GM23338 (cell line): ENCODE measurements around the gene LRP1B. TPM values are rescaled to one million over a fixed set of nuclear protein-coding genes. Genes with fewer than 3 reads are reported as not detected.

ENCODE experiments used
- ATAC-seq: fragments of 200-7000 bp; cut with Tn5 transposase; 3 replicates; pipeline ENCODE4 v1.9.1; 2020
- DNase-seq: peaks from one replicate; pipeline ENCODE4 v3.0.0-alpha.2; 2015; ENCODE audit warnings: low spot score
- H2AFZ ChIP-seq: fragments of 200-600 bp; sonication (generic); 2 replicates; pipeline ENCODE4 v1.8.0; 2016; ENCODE audit warnings: antibody characterized with exemption, mild to moderate bottlenecking, moderate library complexity
- H3F3A ChIP-seq: fragments of 200-600 bp; sonication (generic); replicated peaks from 2 replicates; pipeline ENCODE4 v1.8.0; 2017; ENCODE audit warnings: antibody characterized with exemption, mixed run types, low read depth
- H3K27ac ChIP-seq: fragments of 200-600 bp; sonication (generic); 2 replicates; pipeline ENCODE4 v1.6.1; 2016; ENCODE audit warnings: low read depth
- H3K27me3 ChIP-seq: fragments of 200-600 bp; sonication (generic); 2 replicates; pipeline ENCODE4 v1.8.0; 2016; ENCODE audit warnings: mild to moderate bottlenecking, mixed run types, moderate library complexity; ENCODE audit not compliant: insufficient read depth
- H3K36me3 ChIP-seq: fragments of 200-600 bp; sonication (generic); 2 replicates; pipeline ENCODE4 v1.8.0; 2016; ENCODE audit warnings: mild to moderate bottlenecking; ENCODE audit not compliant: insufficient read depth
- H3K4me1 ChIP-seq: fragments of 200-600 bp; sonication (generic); 2 replicates; pipeline ENCODE4 v1.8.0; 2016; ENCODE audit warnings: mild to moderate bottlenecking, moderate library complexity; ENCODE audit not compliant: insufficient read depth
- H3K4me2 ChIP-seq: fragments of 200-600 bp; sonication (generic); 2 replicates; pipeline ENCODE4 v1.7.1; 2017; ENCODE audit warnings: mixed run types
- H3K4me3 ChIP-seq: fragments of 200-600 bp; sonication (generic); 2 replicates; pipeline ENCODE4 v1.6.1; 2016; ENCODE audit warnings: mixed run types
- H3K79me2 ChIP-seq: fragments of 200-600 bp; sonication (generic); replicated peaks from 2 replicates; pipeline ENCODE4 v1.8.0; 2017; ENCODE audit warnings: mild to moderate bottlenecking; ENCODE audit not compliant: insufficient read depth
- H3K9me2 ChIP-seq: fragments of 200-600 bp; sonication (generic); 2 replicates; pipeline ENCODE4 v1.8.0; 2017; ENCODE audit not compliant: insufficient read depth
- H4K20me1 ChIP-seq: fragments of 200-600 bp; sonication (generic); replicated peaks from 2 replicates; pipeline ENCODE4 v1.8.0; 2017; ENCODE audit warnings: mild to moderate bottlenecking; ENCODE audit not compliant: insufficient read depth
- H3K27ac Mint-ChIP-seq: 2 replicates; pipeline ENCODE4 v1.8.0; 2020; ENCODE audit warnings: inconsistent platforms, mild to moderate bottlenecking, moderate library complexity, mixed read lengths
- H3K27me3 Mint-ChIP-seq: 3 replicates; pipeline ENCODE4 v1.8.0; 2022; ENCODE audit warnings: low read depth, mild to moderate bottlenecking, moderate library complexity, mixed read lengths, inconsistent platforms; ENCODE audit not compliant: insufficient read depth, poor library complexity
- H3K36me3 Mint-ChIP-seq: 3 replicates; pipeline ENCODE4 v1.8.0; 2021; ENCODE audit warnings: low read depth, mild to moderate bottlenecking, inconsistent platforms, moderate library complexity, mixed read lengths
- H3K4me1 Mint-ChIP-seq: 3 replicates; pipeline ENCODE4 v1.8.0; 2020; ENCODE audit warnings: mild to moderate bottlenecking, inconsistent platforms, mixed read lengths
- H3K4me3 Mint-ChIP-seq: 3 replicates; pipeline ENCODE4 v1.8.0; 2021; ENCODE audit warnings: moderate library complexity, mild to moderate bottlenecking, inconsistent platforms, mixed read lengths
- H3K9me3 Mint-ChIP-seq: 3 replicates; pipeline ENCODE4 v1.8.0; 2020; ENCODE audit warnings: moderate library complexity, mild to moderate bottlenecking, inconsistent platforms, mixed read lengths
- CREB1 ChIP-seq: fragments of 250-450 bp; sonication (Bioruptor Pico); IDR thresholded peaks from 2 replicates; pipeline ENCODE4 v1.5.0; 2020; ENCODE audit warnings: low read depth, mild to moderate bottlenecking, moderate library complexity
- CTCF ChIP-seq, 2 experiments: fragments of 200-600 bp in 1 of 2; sonication (generic) in 1 of 2; conservative IDR thresholded peaks; 2 replicates each; pipeline versions ENCODE4 v1.5.1 to v1.6.1; 2016 to 2017; ENCODE audit warnings: antibody characterized with exemption in 2 of 2, low read depth in 2 of 2, mild to moderate bottlenecking in 2 of 2, moderate library complexity in 1 of 2
- ETS1 ChIP-seq: IDR thresholded peaks from 2 replicates; pipeline ENCODE4 v1.6.1; 2016; ENCODE audit warnings: antibody characterized with exemption
- EZH2 ChIP-seq: fragments of 200-600 bp; sonication (generic); IDR thresholded peaks from one replicate; pipeline ENCODE4 v1.8.0; 2017; ENCODE audit warnings: antibody characterized with exemption, mild to moderate bottlenecking, low read depth; ENCODE audit not compliant: unreplicated experiment
- EZH2phosphoT487 ChIP-seq: fragments of 200-600 bp; sonication (generic); IDR thresholded peaks from one replicate; pipeline ENCODE4 v1.8.1; 2018; ENCODE audit warnings: antibody characterized with exemption; ENCODE audit not compliant: unreplicated experiment
- JUNB ChIP-seq: IDR thresholded peaks from one replicate; pipeline ENCODE4 v1.6.1; 2016; ENCODE audit warnings: antibody characterized with exemption; ENCODE audit not compliant: unreplicated experiment
- REST ChIP-seq: IDR thresholded peaks from one replicate; pipeline ENCODE4 v1.6.1; 2018; ENCODE audit warnings: antibody characterized with exemption; ENCODE audit not compliant: unreplicated experiment
- polyA plus RNA-seq: library from polyadenylated mRNA; unstranded; fragments of >200 nt; fragmentation: Nextera tagmentation; extraction: Ambion mirVana; gene quantifications from 2 replicates; pipeline ENCODE4 v1.2.1, GENCODE V29; 2016
- total RNA-seq: library from RNA; depleted of rRNA; stranded (reverse); fragments of >200 nt; shearing (Covaris generic); gene quantifications from 2 replicates; pipeline ENCODE4 v1.2.3, GENCODE V29; 2014

LRP1B gene
- total and polyA plus RNA-seq, 2 experiments from 2014 or later, result 0.15 to 0.97 TPM

- Mint-ChIP-seq H3K27me3 (peaks cover 4% of the 10 kb centered on the region), H3K9me3 (no peaks in the 10 kb centered on the region), H3K4me3 (no peak overlapping the region), H3K27ac (no peak overlapping the region), H3K36me3 (no peaks in the 10 kb centered on the region), H3K4me1 (peaks cover 4% of the 10 kb centered on the region; the same call in 2 of the 3 replicates)
- Histone ChIP-seq H4K20me1 (no peaks in the 10 kb centered on the region), H3K27ac (no peak overlapping the region), H3K4me1 (no peaks in the 10 kb centered on the region), H3K27me3 (no peaks in the 10 kb centered on the region), H3K79me2 (no peaks in the 10 kb centered on the region), H3F3A (no peaks in the 10 kb centered on the region), H3K9me2 (no peaks in the 10 kb centered on the region), H3K4me3 (no peak overlapping the region), H2AFZ (no peak overlapping the region), H3K4me2 (no peak overlapping the region), H3K36me3 (no peaks in the 10 kb centered on the region)
- DNase-seq (no peak), ATAC-seq (no peak)
- TF ChIP-seq EZH2 (no peak), CREB1 (CRISPR knock-in tag) (no peak), EZH2phosphoT487 (no peak), REST (no peak), CTCF (conservative IDR thresholded peaks at IDR 0.05; ENCODE audit: low read depth in 2 of 2) (no peak), JUNB (no peak)
These were observed 1553.4 kb downstream of the LRP1B start for GRCh38 chr2:140577453-140577852.

GRCh38 chr2:140567734-140568133 is 1563.1 kb downstream of the LRP1B start:
- Histone ChIP-seq H3K4me3 (no peak overlapping the region), H3K36me3 (no peaks in the 10 kb centered on the region), H3K4me1 (no peaks in the 10 kb centered on the region), H2AFZ (no peak overlapping the region), H3K9me2 (no peaks in the 10 kb centered on the region), H3K4me2 (no peak overlapping the region), H3K27ac (no peak overlapping the region), H3K79me2 (no peaks in the 10 kb centered on the region), H3F3A (no peaks in the 10 kb centered on the region), H4K20me1 (no peaks in the 10 kb centered on the region), H3K27me3 (no peaks in the 10 kb centered on the region)
- H3K4me3 Mint-ChIP-seq, result no peak overlapping the region
- TF ChIP-seq REST (no peak), EZH2phosphoT487 (no peak), ETS1 (no peak)
- no peaks in the 10 kb centered on the region for H3K27me3 Mint-ChIP-seq
- DNase-seq (no peak), ATAC-seq (no peak)
- H3K27ac Mint-ChIP-seq, result no peak overlapping the region
- H3K4me1 Mint-ChIP-seq, result no peaks in the 10 kb centered on the region; the same call in 2 of the 3 replicates
- H3K36me3 Mint-ChIP-seq, result no peaks in the 10 kb centered on the region
- no peaks in the 10 kb centered on the region for H3K9me3 Mint-ChIP-seq
